ENCODE data around the gene CCDC63. TPM values are rescaled to one million over a fixed set of nuclear protein-coding genes. Genes with fewer than 3 reads are reported as not detected.

The CCDC63 gene
- polyA plus RNA-seq, 1 donor, result 0.11 TPM

DNA sequence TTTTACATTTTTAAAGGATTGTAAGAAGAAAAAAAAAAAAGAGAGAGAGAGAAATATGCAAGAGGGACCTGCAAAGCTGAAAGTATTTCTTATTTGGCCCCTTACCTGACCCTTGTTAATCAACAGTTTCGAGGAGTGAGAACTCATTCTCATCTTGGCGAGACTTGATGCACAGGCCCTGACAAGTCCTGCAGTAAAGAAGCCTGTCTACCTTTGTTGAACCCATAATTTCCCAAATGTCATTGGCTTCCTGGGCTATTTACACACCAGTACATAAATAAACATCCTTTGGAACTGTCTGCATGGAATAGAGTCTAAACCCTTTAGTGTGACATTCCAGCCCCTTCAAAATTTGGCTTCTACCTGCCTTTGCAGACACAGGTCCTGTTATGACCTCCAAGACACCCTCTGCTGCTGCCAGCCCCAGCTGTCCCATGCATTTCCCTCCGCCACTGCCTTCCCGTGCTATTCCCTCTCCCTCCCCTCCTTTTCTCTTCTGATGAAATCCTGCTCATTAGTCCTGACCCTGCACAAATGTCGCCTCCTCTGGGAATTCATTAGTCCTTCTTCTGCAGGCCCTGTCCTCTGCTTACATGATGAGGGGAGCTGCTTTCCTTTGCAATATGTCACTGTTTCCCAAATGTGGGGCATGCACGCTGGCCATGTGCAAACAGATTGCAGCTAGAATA lies 38.5 kb downstream of the CCDC63 start:
- no peak for DNase-seq (ENCODE audit: low read depth)

DNA sequence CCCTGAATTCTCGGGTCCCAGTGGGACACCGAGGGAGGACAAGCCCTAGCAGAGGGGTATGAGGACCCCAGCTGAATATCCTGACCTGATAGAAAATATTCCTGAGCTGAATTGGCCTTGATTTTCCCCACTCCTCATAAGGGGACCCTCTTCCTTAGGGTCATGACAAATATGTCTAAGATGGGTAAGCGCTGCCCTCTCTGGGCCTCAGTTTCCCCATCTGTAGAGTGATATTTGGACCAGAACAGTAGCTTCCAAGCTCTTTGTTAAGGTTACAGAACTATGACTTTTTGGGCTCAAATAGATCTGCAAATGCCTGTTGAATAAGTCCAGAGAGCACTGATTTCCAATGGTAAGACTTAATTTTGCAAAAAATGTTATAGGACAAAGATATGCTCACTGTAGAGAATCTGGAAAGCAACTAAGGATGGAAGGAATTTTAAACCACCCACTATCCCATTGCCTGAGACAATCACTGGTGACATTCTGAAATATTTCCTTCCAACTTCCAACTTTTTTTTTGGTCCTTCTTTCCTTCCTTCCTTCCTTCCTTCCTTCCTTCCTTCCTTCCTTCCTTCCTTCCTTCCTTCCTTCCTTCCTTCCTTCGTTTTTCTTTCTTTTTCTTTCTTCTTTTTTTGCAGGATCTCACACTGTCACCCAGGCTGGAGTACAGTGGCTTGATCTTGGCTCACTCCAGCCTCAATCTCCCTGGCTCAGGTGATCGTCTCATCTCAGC lies 41.6 kb downstream of the CCDC63 start:
- no peak for DNase-seq (ENCODE audit: low read depth)

DNA sequence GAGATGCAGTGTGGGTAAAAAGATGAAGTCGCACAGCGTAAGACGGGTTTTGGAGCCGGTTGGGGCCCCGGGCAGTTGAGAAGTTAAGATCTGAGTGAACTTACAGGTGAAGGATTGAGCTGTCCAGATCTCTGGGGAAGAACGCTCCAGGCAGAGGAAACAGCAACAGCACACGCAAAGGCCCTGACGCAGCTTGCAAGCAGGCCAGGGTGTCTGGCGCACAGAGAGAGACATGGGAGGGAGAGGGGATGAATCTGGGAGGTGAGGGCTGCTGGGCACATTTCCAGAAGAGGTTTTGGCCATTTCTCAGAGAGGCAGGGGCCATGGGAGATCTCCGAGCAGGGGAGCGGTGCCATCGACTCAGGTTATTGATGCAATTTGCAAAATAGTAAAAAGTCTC lies 42.6 kb downstream of the CCDC63 start:
- no peak for DNase-seq (ENCODE audit: low read depth)

DNA sequence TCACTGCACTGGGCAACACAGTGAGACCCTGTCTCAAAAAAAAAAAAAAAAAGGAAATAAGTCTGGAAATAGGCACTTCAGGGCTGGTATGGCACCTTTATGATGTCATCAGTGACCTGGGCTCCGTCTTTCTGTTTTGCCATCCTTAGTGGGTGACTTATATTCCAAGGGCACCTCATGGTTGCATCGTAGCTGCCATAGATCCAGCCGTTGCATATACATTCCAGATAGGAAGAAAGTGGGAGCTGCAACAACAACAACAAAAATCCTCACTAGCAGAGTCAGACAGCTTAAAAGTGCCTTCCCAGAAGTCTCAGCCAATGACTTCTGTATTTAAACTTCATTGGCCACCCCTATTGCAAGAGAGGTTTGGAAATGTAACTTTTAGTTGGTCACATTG lies 47.2 kb downstream of the CCDC63 start:
- no peak for DNase-seq (ENCODE audit: low read depth)

DNA sequence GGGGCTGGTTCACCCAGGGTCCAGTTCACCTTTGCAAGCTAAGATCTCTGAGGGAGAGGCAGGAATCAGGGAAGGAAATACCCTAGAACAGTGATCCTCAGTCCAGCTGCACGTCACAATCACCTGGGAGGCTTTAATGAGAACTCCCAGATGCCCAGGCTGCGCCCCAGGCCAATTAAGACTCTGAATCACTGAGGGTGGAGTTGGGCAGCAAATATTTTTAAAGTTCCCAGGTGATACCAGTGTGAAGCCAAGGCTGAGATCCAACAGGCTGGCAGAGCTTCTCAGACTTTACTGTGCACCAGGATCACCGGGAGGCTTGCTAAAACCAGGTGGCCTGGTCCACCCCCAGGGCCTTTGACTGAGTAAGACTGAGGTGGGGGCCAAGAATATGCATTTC lies 49.8 kb downstream of the CCDC63 start:
- no peak for DNase-seq (ENCODE audit: low read depth)

DNA sequence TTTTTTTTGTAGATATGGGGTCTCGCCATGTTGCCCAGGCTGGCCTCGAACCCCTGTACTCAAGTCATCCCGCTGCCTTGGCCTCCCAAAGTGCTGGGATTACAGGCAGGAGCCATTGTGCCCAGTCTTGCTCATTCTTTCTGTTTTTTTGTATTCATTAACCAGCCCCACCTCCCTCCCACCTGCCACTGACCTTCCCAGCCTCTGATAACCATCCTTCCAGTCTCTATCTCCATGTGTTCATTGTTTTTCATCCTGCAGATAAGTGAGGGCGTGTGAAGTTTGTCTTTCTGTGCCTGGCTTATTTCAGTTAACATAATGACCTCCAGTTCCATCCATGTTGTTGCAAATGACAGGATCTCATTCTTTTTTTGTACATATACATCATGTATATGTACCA lies 54.6 kb downstream of the CCDC63 start:
- DNase-seq (ENCODE audit: low read depth), result no peak

DNA sequence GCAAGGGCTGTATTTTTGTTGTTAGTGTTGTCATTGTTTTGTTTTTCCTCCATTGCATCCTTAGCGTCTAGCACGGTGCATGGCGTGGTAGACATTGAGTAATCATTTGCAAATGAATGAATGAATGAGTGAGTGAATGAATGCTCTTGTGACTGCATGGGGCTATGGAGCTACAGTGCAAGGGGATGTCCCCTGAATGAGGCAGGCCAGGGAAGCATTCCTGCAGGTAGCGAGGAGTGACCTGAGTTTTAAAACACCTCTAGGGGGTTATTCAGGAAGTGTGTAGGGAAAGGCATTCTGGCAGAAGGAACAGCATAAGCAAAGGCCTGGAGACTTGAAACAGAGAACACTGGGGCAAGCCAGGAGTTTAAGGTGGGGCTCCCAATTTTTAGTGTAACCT lies 56.7 kb downstream of the CCDC63 start:
- DNase-seq (ENCODE audit: low read depth), result no peak

DNA sequence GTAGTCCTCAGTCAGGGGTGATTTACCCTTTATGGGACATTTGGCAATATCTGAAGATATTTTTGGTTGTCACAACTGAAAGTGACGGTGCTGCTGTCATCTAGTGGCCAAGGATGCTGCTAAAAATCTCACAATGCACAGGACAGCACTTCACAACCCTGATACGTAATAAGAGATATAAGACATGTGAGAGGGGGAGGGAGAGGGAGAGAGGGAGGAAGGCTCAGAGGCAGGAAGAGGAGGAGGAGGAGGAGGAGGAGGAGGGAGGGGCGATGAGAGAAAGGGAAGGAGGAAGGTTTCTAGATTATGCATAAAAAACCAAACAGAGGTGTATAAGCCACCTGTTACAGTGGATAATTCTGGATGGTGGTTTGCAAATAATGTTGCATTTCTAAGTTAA lies 59.3 kb downstream of the CCDC63 start:
- no peak for DNase-seq (ENCODE audit: low read depth)

DNA sequence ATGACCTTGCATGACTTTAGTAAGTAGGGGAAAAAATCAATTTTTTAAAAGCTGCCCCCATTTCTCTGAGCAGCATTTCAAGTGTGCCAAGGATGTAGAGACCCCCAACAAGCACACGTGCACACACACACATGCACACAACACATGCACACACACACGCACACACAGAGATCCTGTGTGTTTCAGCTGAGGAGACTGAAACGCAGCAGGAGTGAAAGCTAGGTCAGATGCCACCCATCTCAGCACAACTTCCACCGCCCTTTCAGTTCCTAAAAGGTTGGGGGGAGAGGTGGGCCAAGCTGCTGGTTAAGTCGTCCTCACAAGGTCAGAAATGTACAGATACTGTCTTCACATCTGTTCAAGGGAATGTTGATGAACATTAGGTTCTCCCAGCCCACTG lies 59.7 kb downstream of the CCDC63 start:
- DNase-seq (ENCODE audit: low read depth), result no peak

DNA sequence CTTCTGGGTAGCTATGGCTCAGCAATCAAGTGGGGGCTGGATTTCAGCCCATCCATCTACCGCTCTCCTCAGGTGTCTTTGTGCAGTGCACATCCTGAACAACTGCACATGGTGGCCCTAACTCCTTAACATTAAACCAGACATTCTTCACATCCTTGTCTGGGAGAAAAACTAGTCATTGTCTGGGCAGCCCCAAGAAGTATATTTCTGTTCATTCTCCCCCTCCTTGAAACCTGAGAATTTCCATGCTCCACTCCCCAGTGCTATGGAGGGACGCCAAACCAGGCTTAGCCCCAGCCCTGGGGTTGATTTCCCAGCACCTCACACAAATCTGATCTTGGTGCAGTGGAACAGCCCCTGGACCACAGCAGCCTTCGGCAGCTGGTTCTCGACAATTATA lies 60.2 kb downstream of the CCDC63 start:
- no peak for DNase-seq (ENCODE audit: low read depth)

DNA sequence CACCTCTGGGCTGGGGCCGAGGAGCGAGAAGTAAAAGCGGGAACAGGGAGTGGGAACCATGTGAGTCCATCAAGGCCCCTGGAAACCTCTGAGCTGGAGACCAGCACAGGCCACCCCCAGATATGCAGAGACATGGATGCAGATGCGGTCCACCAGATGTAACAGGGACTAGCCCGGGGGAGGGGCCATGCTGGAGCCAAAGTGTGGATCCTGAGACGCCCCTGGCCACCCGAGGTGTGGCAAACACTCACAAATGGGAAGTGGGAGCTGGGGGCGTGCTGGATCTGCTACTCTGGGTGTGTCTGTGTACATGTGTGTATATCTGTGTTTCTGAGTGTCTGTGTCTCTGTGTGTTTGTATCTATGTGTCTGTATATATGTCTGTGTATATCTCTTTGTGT lies 60.8 kb downstream of the CCDC63 start:
- no peak for DNase-seq (ENCODE audit: low read depth)

DNA sequence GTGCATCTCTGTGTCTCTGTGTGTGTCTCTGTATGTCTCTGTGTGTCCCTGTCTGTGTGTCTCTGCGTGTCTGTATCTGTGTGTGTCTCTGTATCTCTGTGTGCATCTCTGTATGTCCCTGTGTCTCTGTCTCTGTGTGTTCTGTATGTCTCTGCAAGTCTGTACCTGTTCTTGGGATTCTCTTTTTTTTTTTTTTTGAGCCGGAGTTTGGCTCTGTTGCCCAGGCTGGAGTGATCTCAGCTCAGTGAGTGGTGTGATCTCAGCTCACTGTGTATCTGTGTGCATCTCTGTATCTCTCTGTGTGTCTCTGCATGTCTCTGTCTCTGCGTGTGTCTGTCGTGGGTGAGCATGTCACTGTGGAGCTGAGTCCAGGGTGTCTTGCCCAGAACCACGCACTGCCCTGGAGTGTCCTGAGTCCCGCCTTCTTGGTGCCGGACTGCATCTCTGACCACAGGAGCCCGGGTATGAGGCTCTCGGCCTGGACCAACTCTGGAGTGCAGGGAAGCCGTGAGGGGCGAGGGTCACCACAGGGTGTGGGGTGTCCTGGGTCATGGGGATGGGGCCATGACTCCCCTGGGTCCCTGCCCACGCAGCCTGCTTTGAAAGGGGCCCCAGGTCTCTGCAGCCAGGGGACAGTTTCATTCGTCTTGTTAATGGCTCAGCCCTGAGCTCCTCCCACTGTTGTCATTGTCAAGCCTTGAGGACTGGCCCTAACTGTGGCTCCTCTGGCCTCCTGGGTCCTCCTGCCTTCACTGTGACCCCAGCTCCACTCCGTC lies 61.8 kb downstream of the CCDC63 start:
- DNase-seq (ENCODE audit: low read depth), result no peak

DNA sequence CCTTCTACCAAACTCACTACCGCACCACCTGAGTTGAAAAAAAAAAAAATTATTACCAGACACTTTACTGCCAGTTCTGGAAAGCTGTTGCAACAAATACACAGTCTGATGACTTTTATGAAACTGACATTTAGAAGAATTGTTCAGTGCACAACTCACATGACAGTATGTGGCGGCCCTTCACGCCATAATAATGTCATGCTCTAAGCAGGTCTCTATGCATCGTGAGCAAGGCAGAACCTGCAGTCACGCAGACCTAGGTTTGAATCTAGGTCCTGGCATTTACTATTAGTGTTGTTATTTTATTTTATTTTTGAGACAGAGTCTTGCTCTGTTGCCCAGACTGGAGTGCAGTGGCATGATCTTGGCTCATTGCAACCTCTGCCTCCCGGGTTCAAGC lies 65.5 kb downstream of the CCDC63 start:
- DNase-seq (ENCODE audit: low read depth), result no peak

DNA sequence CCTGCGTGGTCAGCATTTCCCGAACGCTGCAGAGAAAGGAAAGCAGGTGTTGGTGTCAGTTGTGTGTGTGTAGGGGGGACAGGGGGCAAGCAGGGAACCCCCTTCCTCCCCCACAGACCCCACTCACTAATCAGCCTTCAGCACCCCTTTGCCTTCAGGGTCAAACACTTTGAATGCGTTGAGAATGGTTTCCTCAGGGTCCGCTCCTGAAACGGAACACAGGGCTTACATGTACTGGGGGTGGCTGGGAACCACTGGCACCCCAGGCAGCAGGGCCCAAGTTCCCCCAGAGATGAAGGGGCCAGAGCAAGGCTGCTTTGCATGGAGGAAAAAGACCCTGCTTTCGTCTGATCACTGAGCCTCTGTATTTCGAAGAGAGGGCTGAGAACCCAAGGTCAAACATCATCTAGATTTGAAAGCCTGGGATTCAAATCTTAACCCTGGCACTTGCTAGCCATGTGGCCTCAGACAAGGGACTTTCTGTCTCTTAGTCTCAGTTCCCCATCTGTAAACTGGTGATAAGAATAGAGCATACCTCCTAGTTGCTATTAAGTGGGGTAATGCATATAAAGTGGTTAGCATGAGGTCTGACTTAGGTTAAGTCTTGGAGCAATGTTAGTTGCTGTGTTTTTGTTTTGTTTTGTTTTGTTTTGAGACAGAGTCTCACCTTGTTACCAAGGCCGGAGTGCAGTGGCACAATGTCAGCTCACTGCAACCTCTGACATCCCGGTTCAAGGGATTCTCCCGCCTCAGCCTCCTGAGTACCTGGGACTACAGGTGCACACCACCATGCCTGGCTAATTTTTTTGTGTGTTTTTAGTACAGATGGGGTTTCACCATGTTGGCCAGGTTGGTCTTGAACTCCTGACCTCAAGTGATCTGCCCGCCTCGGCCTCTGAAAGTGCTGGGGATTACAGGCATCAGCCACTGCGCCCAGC lies 66.6 kb downstream of the CCDC63 start:
- DNase-seq (ENCODE audit: low read depth), result no peak

DNA sequence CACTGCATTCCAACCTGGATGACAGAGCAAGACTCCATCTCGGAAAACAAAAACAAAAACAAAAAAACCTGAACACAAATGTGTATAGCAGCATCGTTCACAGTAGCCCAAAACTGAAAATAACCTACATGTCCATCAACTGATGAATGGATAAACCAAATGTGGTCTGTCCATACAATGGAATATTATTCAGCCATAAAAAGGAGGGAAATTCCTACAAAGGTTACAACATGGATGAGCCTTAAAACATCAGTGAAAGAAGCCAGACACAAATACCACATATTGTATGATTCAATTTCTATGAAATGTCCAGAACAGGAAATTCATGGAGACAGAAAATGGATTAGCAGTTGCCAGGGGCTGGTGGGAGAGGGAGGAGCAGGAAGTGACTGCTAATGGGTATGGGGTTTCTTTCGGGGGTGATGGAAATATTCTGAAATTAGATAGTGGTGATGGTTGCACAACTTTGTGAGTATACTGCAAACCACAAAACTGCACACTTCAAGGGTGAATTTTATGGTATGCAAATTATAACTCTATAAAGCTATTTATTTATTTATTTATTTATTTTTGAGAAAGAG lies 69.6 kb downstream of the CCDC63 start:
- no peak for DNase-seq (ENCODE audit: low read depth)

DNA sequence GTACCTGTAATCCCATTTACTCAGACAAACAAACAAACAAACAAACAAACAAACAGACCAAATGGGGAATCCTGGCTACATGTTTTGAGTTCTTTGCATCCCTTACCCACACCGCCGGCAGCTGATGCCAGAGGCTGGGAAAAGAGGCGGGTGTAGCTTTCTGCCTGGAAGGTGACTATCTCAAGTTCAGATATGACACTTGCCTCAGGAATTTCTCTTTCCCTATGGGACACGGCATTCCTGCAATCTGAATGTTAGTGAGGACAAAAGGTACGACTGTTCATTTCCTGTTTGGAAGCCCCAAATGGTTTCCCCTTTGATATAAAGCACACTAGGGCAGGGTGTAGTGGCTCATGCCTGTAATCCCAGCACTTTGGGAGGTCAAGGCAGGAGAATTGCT lies 70.7 kb downstream of the CCDC63 start:
- no peak for DNase-seq (ENCODE audit: low read depth)

DNA sequence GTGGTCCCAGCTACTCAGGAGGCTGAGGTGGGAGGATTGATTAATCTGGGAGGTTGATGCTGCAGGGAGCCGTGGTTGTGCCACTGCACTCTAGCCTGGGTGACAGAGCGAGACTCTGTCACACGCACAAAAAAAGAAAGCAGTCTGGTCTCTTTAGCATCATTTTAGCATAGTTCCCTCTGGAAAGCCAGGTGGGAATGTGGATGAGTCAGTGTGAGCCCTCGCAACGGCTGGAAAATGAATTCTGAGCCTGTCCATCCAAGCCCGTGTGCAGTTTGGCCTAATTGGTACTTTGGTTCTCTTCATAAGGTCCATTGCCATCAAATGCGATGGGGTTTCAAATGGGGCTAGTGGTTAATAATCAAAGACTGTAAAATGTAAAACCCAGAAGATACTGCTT lies 71.2 kb downstream of the CCDC63 start:
- DNase-seq (ENCODE audit: low read depth), result no peak

DNA sequence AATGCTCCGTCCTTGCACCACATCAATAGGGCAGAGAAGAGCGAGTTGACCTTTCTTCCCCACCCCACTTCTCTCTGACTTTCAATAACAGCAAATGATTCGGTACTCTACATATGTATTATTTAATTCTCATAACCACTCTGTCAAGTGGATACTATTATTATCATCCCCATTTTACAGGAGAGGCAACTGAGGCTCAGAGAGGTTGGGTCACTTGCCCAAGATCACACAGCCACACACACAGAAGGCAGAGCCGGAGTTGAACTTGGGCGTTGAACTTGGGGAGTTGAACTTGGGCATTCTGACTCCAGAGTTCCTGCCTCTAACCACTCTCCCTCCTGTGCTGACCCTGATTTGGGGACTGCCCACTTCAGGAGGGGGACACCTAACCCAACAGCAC lies 72.9 kb downstream of the CCDC63 start:
- DNase-seq (ENCODE audit: low read depth), result no peak

DNA sequence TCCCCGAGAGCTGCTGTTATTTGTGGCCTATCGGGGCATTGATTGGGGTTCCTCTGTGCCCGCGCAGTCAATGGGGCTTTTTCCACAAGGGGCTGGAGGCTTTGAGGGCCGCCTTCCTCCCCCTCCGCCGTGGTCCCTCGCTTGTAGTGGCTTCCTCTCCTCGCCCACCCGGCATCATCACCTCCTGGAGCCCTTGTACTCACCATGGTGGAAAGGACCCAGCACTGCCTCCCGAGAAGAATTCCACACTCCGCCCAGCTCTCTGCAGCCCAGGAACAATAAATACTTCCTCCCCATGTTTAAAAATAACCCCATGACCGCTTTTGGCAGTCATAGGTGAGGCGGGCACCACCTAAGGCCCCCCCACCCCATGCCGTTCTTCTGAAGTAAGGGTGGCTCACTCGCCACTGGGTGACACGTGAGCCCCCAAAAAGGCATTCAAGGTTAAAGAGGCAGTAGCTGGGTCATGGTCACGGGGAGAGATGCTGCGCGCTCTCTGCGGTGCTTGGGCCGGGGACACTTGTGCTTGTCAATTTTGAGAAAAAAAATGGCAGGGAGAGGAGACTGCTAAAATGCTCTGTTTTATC lies 73.6 kb downstream of the CCDC63 start, which contains the start of gene MYL2:
TSS of gene MYL2 (minus strand) at position 256 of the 587 bp plus-strand sequence. CDS start at position 206, 50 bp downstream.
- DNase-seq (ENCODE audit: low read depth), result no peak

DNA sequence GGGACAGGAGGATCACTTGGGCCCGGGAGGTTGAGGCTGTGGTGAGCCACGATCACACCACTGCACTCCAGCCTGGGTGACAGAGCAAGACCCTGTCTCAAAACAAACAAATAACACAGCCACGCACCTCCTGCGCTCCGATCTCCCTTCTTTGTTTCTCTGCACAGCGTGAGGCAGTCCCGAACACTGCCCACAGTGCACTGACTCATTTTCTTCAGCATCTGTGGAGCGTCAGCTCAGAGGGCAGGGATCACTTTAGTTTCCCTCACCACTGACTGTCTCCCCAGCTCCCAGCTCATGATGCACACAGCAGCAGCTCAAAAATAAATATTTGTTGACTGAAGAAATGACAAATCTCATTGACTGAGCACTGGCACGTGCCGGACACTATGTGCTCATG lies 74.5 kb downstream of the CCDC63 start:
- DNase-seq (ENCODE audit: low read depth), result no peak

DNA sequence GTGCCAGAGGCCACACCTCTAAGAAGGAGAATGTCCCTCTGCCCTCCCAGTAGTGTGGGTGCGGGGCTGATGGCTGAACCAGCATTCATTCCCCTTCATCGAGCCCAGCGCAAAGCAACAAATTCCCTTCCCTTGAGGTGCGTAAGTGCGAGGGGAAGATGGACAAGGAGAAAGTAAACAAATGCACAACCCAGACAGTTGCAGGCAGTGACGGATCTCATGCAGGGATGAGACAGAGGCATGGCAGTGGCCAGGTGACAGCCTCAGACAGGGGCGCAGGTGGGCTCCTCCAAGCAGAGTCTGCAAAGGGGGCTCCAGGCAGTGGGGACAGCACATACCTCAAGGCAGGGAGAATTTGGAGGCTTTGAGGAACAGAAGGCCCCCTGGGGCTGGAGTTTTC lies 75.9 kb downstream of the CCDC63 start:
- no peak for DNase-seq (ENCODE audit: low read depth)
